SHP77 (cell line): ENCODE results near the gene GPER1.
"Not testable (repeated sequence)": the region's sequence is repeated elsewhere in the genome, so short reads cannot be mapped to it uniquely, and the experiment has no call there.

Experiments used
- DNase-seq, 2 experiments: peaks; one replicate each; lab custom pipeline; 2025; lab: John Stamatoyannopoulos, UW

The GPER1 gene

GRCh38 chr7:1103789-1104515, 16.0 kb downstream of the GPER1 start:
- no peak for DNase-seq

- no peak for DNase-seq
These were observed 16.7 kb downstream of the GPER1 start for GRCh38 chr7:1104516-1105179.

DNA sequence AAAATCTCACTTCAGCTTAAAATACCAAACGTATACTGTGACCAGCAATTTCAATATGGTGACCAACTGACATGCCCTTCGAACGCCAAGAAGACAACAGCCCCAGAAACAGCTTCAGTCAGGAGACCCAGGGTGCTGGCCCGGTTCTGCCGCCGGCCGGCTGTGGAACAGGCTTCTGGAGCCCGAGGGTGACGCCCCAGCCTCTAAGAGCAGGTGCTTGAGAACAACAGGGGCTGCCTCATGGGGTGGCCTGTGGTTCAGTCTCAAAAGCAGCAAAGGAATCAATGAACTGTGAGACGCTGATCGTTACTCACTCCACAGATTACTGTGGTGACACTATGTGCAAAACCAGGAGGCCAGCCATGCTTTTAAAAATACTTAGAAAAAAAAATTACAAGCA, 17.3 kb downstream of the GPER1 start:
- no peak for DNase-seq

GRCh38 chr7:1106063-1106792, 18.3 kb downstream of the GPER1 start:
- DNase-seq, result peak; percentile 46 to 73

DNA sequence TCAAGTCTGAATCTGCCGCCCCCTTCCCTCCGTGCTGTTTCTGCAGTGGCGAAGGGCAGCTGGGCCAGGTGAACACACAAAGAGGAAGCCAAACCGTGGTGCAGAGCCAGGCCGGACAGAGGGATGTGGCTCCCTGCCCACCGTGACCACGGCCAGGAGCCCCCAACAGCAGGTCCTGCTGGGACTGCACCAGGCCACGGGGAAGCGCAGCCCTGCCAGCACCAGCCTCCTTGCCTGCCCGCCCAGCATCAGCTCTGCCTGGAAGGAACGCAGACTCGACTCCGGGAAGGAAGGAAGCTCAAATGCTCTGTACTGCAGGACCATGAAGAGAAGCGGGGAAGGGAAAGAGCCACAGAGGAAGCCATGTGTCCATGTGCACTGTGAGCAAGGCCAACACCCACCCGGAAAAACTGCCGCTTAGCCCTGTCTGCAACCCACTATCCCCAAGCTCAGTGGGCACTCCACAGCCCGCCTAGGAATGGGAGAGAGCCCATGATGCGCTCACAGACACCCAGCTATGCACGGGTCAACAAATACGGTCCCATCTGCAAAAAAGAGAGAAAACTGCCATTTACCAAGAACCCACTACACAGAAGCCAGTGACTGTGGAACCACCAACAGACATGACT, 19.0 kb downstream of the GPER1 start:
- peak in 1 of 2 experiments; percentile 46 for DNase-seq

DNA sequence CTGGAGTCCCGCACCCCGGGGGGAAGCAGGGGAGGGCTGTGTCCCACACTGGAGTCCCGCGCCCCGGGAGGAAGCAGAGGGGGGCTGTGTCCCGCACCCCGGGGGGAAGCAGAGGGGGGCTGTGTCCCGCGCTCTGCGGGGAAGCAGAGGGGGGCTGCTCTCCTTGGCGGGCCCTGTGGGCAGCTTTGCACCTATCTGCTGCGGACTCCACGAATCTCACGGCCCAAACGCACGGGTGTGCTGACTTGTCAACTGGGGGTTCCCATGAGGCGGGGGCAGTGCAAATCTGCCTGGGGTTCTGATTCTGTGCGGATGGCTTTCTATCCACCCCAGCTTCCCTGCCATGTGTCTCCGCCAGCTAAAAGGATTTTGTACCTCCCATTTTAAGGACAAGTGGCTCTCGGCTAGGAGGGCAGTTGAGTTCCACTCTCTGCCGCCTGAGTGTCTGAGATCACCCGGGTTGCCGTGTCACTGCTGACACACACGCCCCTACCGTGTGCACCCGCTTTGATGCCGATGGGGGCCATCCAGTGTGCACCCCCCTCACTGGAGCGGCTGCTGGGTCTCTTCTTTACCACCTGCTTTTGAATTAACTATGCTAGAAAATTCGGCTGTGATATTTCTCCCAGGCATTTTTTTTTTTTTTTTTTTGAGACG, 20.5 kb downstream of the GPER1 start:
- no peak for DNase-seq

DNA sequence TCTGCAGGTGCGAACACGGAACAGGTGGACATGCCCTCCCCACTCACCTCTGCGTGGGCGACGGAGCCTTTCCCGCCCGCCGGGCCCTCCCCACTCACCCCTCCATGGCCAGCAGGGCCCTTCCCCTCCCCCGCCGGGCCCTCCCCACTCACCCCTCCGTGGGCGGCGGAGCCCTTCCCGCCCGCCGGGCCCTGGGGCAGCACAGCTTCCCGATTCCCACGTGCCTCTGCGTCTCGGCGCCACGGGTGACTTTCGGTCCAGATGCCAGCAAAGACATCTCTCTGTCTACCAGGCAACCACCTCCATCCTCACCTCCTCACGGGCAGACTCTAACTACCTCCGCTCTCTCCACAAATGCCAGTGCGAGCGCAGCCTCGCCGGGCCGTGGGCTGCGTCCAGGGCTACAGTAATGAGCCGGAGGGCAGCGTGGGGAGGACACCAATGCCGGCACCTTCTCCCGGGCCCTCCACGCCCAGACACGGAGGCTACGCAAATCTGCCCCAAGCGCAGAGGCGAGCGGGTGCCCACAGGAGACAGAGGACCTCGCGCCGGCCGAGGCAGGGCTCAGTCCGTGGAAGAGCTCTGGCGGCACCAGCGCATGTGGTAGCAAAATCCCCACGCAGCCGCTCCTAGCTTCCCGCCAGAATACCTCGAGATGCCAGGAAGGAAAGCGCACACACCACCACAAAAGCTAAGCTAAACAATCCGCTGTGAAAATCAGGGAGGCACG, 21.8 kb downstream of the GPER1 start:
- DNase-seq, result no peak

- DNase-seq, result no peak
These were observed 22.4 kb downstream of the GPER1 start for GRCh38 chr7:1110358-1110757.

- DNase-seq, result no peak
These were observed 23.2 kb downstream of the GPER1 start for GRCh38 chr7:1111156-1111555.

- DNase-seq, result no peak
These were observed 24.2 kb downstream of the GPER1 start for GRCh38 chr7:1112109-1112508.

- no peak for DNase-seq
These were observed 25.0 kb downstream of the GPER1 start for GRCh38 chr7:1112625-1113547.

- no peak for DNase-seq
These were observed 25.6 kb downstream of the GPER1 start for GRCh38 chr7:1113548-1113885.

DNA sequence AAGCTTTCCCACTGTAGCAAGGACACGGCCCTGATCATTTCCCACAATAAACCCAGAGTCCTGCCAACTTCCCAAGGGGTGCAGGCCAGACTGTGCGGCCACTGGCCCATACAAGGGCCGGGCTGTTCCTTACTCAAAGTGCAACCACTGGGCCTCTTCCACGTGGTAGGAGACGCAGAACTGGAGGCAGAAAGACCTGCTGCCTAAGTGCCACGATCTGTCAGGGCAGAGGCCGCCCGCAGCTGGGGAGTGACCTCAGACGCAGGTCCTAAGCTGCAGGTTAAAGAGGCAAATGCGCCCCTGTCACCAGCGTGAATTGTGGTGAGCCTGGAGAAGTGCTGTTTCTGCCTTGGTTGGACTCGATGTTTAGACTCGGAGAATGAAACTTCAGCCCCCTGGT, 26.2 kb downstream of the GPER1 start:
- no peak for DNase-seq

DNA sequence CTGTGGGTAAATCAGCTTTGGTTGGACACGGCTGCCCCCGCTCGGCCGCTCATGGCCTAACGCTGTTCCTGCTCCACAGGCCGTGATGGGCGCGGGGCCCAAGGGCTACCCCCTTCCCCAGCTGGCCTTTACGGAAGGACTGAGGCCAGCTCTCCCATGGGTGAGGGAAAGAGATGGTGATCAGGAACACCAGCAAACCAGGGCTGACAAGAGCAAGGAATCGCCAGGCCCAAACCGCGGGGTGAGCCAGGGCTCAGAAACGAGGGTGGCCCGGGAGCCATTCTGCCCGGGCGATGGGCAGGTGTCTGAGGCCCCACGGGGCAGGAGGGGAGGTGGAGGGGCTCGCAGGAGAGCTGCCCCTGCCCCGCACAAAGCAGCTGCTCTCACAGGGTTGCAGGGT, 26.6 kb downstream of the GPER1 start:
- DNase-seq, result no peak

DNA sequence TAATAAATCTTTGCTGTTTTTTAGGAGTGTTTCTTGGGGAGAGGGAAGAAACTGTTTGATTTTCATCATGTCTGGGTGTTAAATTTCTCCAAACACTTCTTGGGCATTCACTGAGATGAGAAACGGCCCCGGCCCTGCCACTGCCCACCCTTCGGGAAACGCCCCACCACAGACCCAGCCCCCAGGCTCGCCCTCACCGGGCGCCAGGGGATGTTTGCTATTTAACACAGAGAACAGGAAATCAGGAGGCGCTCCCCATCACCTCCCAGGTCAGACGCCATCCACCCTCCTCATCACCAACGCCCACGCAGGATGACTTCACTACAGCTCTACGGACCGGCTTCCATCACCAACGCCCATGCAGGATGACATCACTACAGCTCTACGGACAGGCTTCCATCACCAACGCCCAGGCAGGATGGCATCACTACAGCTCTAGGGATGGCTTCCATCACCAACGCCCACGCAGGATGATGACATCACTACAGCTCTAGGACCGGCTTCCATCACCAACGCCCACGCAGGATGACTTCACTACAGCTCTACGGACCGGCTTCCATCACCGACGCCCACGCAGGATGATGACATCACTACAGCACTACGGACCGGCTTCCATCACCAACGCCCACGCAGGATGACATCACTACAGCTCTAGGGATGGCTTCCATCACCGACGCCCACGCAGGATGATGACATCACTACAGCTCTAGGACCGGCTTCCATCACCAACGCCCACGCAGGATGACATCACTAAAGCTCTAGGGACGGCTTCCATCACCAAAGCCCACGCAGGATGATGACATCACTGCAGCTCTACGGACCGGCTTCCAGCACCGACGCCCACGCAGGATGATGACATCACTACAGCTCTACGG, 27.5 kb downstream of the GPER1 start:
- DNase-seq, result not testable (repeated sequence)

DNA sequence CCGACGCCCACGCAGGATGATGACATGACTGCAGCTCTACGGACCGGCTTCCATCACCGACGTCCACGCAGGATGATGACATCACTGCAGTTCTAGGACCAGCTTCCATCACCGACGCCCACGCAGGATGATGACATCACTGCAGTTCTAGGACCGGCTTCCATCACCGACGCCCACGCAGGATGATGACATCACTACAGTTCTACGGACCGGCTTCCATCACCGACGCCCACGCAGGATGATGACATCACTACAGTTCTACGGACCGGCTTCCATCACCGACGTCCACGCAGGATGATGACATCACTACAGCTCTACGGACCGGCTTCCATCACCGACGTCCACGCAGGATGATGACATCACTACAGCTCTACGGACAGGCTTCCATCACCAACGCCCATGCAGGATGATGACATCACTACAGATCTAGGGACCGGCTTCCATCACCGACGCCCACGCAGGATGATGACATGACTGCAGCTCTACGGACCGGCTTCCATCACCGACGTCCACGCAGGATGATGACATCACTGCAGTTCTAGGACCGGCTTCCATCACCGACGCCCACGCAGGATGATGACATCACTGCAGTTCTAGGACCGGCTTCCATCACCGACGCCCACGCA, 28.6 kb downstream of the GPER1 start:
- not testable (repeated sequence) for DNase-seq

DNA sequence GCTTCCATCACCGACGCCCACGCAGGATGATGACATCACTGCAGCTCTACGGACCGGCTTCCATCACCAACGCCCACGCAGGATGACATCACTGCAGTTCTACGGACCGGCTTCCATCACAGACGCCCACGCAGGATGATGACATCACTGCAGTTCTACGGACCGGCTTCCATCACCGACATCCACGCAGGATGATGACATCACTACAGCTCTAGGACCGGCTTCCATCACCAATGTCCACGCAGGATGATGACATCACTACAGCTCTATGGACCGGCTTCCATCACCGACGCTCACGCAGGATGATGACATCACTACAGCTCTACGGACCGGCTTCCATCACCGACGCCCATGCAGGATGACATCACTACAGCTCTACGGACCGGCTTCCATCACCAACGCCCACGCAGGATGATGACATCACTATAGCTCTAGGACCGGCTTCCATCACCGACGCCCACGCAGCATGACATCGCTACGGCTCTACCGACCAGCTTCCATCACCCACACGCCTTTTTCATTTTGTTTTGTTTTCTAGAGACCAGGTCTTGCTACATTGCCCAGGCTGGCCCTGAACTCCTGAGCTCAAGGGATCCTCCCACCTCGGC, 29.5 kb downstream of the GPER1 start:
- no peak for DNase-seq

GRCh38 chr7:1119201-1119600, 31.3 kb downstream of the GPER1 start:
- DNase-seq, result no peak

- no peak for DNase-seq
These were observed 32.9 kb downstream of the GPER1 start for GRCh38 chr7:1120791-1121190.
